ENCODE measurements around the gene NOS3. TPM values are rescaled to one million over a fixed set of nuclear protein-coding genes. Genes with fewer than 3 reads are reported as not detected.
A peak's percentile ranks its signal among the peaks of the same experiment; 100 is the strongest.

Gene NOS3
- total and polyA plus RNA-seq, 9 of the 15 experiments (the other 6 are each of a cell fraction or from before 2014, with no cell fraction given), result 1.1 to 121 (median 23.6) TPM

- TF ChIP-seq ARID3A (IDR thresholded peaks at IDR 0.05; ENCODE audit: borderline replicate concordance, low read depth, low read length) (0 out of 2 replicates have a peak, but pooled peaks have one; percentile 15), PRMT5 (CRISPR knock-in tag; IDR thresholded peaks at IDR 0.05) (no peak), KAT7 (CRISPR knock-in tag; IDR thresholded peaks at IDR 0.05; ENCODE audit: borderline replicate concordance) (no peak; the same call in 1 of the 2 replicates), RFX5 (IDR thresholded peaks at IDR 0.05; ENCODE audit: low read depth, low read length) (no peak), RBM15 (IDR thresholded peaks at IDR 0.05; ENCODE audit: insufficient read depth, low read length) (no peak), CHD4 (IDR thresholded peaks at IDR 0.05; ENCODE audit: insufficient read depth, insufficient replicate concordance, low read depth, low read length, poor library complexity, severe bottlenecking) (peak; percentile 52), ZNF311 (CRISPR knock-in tag; IDR thresholded peaks at IDR 0.05) (peak; percentile 63; the same call in 1 of the 2 replicates), HNRNPH1 (optimal IDR thresholded peaks at IDR 0.05; ENCODE audit: low read depth, low read length) (no peak), TEAD2 (tag; IDR thresholded peaks at IDR 0.05) (no peak), TEAD4 (IDR thresholded peaks at IDR 0.05; ENCODE audit: low read length) (peak; percentile 90), TEAD4 (CRISPR knock-in tag; IDR thresholded peaks at IDR 0.05; ENCODE audit: borderline replicate concordance) (no peak), ZNF79 (CRISPR knock-in tag; IDR thresholded peaks at IDR 0.05; ENCODE audit: low read depth) (0 out of 2 replicates have a peak, but pooled peaks have one; percentile 17), TCF3 (CRISPR knock-in tag; IDR thresholded peaks at IDR 0.05) (peak; percentile 96), MITF (IDR thresholded peaks at IDR 0.05) (peak; percentile 50), ADNP (tag; IDR thresholded peaks at IDR 0.05) (no peak), POLR3A (IDR thresholded peaks at IDR 0.05; ENCODE audit: borderline replicate concordance, extremely low read depth, insufficient read depth, insufficient read length) (no peak), JUN (IDR thresholded peaks at IDR 0.05; ENCODE audit: borderline replicate concordance, low read depth, low read length) (peak; percentile 52; the same call in 1 of the 2 replicates), JUN (CRISPR knock-in tag; IDR thresholded peaks at IDR 0.05; ENCODE audit: borderline replicate concordance) (no peak), MEIS2 (IDR thresholded peaks at IDR 0.05; ENCODE audit: partially characterized antibody) (peak; percentile 79), XRCC5 (IDR thresholded peaks at IDR 0.05; ENCODE audit: low read depth, low read length) (peak; percentile 89; the same call in 1 of the 2 replicates), GATAD2B (IDR thresholded peaks at IDR 0.05; ENCODE audit: borderline replicate concordance) (no peak; the same call in 1 of the 2 replicates), TCF15 (CRISPR knock-in tag; IDR thresholded peaks at IDR 0.05) (0 out of 2 replicates have a peak, but pooled peaks have one; percentile 21), ZC3H8 (IDR thresholded peaks at IDR 0.05) (no peak), HDAC1 (IDR thresholded peaks at IDR 0.05) (peak in 1 of 2 experiments; percentile 100; a peak in 3 of 4 replicates), HOXB6 (CRISPR knock-in tag; IDR thresholded peaks at IDR 0.05; ENCODE audit: borderline replicate concordance) (no peak), NFXL1 (CRISPR knock-in tag; IDR thresholded peaks at IDR 0.05) (no peak)
These were observed 3.5 kb downstream of the NOS3 start (continued) for GRCh38 chr7:150994141-150994837.

Measured in K562 (cell line).